ENCODE measurements around the gene TMEM258.

The TMEM258 gene

DNA sequence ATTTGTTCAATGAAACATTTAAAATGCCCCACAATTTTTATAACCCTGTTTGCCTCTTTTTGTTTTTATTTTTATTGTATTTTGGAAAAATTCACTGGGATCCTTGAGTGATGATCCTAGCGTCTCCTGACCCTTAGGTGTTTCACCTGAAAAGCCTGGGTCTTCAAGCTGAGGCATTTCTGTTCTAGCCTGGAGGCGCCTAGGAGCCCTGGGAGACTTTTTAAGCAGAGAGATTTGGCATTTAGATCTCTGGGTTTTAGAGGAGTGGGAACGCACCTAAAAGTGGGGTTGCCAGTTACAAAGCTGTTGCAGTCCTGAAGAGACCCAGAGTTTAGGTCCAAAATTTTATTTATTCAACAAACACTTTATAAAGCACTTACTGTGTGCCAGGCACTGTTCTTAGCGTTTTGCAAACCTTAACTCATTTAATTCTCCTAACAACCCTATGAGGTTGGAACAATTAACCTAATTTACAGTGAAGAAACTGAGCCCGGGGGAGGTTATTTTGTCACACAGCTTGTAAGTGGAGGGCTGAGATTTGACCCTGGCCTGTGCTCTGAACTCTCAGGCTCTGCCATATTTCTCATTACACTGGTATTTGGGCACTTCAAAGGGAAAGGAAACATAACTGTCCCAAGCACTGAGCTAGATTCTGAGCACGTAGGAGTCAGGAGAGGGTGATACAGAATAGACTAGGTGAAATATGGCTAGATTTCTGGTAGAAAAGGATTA lies 25.2 kb upstream of the TMEM258 start:
- no peak for DNase-seq

DNA sequence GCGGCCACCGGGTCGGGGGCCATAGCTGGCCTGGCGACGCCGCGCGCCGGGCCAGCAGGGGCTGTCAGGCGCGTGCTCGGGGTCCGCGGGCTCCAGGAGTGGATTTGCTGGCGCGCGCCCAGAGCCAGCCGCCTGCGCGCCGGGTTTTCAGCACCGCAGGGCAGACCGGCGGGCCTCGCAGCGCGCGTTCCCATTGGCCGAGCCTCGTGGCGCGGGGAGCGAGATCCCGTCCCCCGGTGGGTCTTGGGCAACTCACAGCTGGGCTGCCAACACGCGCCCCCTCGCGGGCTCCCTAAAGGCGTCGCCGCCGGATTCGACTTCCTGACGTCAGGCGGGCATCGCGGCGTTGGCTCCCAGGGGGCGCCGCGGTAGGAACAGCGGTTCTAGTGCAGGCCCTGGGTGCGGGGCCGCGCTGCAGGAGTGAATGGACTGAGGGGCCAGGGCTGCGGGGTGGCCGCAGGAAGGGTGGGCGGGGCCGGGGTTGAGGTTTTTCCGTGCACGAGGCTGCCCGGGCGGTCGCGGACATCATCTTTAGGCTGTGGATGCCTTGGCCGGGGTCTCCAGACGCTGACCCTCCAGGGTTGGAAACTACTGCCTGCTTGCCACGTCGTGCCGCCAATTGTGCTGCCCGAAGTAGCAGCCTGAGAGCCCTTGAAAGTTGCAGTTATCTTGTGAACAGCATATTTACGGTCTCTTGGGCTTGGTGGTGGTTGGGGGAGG lies 24.5 kb upstream of the TMEM258 start, which contains the start of gene FADS1:
TSS of gene FADS1 (minus strand) at position 268 of the 720 bp plus-strand sequence. CDS start at position 194, 74 bp downstream.
- peak; percentile 75 for DNase-seq

DNA sequence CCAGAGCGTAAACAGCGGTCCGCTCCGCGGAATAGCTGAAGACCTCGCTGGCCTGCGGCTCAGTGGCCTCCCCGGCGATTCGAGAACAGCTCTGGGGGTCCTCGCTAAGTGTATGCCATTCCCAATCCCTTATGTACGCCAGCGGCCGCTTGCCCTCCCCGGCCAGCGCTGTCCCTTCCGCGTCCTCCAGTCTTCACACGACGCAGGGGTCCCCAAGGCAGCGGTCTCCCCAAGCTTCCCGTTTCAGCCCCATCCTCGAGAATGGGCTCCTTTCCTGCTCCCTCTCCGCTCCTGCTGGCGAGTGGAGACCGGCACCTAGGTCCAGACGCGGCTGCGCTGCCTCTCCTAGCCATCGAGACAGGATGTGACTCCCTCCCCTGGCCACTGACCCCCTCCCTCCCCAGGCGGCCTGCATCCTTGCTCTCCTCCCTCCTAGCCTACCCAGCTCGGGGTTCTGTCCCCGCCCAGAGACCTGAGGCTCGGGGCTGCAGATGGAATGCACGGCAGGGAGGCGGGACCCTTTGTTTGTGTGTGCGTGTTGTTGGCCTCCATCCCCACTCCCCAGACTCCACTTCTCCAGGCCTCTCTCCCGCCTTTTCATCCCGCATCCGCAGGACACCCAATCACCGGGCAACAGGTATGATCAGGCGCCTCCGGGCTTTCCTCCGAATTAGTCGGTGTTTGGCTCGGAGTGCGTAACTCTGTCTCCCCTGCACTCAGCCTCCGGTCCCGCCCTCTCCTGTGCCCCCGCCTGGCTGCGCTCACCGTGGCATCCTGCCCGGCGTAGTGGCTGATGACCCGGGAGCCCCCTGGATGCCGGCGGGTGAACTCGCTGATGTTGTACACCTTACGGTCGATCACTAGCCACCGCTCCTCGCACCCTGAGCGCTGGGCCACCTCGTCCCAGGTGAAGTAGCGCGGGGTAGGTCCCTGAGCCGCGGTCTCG lies 23.7 kb upstream of the TMEM258 start:
- peak; percentile 50 for DNase-seq

DNA sequence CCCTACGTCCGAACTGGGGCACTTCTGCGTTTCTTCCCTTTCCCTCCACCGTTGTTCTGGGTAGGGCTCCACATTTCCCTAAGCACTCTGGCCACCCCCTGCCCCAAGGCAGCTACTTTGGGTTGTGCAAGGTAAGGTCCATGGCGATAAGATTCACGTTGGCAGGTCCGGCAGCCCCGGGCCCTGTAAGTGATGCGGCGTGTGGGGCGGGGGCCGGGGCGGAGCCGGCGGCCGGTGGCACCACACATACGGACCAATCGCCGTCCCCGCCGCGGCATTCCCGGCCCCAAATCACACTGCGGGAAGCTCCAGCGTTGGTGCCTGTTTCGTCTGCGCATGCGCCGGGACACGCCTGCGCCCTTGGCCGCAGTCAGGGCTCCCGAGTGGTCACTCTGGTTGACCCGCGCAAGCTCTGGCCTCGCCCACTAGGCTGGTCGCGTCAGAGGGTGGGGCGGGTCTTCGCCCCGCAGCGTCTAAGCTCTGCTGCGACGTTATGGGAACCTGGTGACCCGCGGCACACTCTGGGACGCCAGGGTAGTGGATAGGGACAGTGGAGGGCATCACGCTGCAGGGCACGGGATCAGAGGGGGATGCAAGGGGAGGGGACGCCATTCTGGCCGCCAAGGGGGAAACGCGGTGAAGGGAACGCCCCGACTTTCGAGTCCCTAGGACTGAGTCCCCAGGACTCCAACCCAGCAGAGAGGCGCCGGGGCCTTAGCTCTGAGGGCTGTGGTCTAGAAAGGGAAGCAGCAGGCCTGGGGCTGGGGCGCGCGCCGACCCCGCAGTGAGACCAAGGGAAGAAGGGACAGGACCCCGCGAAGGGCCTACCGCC lies 22.8 kb upstream of the TMEM258 start:
- peak; percentile 36 for DNase-seq

DNA sequence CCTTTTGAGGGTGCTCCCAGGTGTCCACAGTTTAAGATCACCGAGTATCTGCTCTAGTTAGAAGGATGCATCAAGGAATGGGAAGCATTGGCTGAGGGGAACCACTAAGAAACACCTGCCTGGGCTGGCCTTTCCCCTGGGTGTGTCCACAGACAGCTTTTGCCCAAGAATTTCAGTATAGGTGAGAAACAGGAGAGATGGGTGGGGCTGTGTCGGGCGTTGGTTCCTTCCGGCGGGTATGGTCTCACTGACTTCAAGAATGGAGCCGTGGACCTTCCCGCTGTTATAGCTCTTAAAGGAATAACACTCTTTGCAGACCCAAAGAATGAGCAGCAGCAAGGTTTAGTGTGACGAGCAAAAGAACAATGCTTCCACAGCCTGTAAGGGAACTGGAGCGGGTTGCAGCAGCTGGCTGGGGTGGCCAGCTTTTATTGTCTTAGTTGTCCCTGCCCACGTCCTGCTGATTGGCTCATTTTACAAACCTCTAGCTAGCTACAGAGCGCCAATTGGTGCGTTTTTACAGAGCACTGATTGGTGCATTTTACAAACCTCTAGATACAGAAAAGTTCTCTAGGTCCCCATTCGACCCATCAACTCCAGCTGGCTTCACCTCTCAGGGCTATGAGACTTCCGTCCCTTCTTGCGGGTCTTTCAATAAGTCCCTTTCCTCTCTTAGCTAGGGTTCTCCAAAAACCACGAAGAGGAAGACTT lies 22.0 kb upstream of the TMEM258 start:
- no peak for DNase-seq

DNA sequence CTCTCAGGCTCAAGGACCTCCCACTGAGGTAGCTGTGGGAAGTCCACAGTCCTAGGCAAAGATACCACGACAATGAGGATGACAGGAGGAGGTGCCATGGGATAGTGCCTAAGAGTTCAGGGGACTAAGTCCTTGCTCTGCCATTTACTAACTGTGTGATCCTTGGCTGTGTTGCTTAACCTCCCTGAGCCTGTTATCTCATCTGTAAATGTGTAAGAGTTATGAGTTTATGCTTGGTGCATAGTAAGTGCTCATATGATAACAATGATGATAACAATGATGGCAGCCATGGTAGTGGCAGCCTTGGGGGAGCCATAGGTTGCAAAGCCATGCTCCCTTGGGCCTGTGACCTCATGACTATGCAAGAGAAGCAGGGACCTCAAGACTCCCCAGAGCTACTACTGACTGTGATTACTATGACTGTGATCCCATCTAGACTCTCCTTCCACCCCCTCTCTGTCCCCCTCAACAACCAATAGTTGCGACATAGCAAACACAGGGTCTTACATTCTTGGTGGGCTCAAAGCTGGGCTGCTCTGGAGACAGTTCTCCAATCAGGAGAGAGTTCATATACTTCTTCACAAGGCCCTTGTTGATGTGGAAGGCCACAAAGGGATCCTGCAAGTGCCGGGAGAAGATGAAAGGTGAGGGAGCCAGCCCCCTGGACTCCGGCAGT lies 20.5 kb upstream of the TMEM258 start:
- DNase-seq, result no peak

DNA sequence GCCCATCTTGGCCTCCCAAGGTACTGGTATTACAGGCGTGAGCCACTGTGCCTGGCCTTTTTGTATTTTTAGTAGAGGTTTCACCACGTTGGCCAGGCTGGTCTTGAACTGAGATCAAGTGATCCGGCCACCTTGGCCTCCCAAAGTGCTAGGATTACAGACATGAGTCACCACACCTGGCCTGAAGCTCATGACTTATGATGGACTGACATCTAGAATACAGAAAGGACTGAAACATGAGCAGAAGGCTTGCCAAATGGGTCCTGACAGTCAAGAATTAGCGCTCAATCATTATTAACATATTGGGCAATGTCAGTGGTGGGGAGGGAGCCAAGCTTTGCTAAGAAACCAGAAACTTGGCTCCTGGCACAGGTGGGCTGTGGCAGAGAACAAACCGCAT lies 19.4 kb upstream of the TMEM258 start:
- DNase-seq, result no peak

DNA sequence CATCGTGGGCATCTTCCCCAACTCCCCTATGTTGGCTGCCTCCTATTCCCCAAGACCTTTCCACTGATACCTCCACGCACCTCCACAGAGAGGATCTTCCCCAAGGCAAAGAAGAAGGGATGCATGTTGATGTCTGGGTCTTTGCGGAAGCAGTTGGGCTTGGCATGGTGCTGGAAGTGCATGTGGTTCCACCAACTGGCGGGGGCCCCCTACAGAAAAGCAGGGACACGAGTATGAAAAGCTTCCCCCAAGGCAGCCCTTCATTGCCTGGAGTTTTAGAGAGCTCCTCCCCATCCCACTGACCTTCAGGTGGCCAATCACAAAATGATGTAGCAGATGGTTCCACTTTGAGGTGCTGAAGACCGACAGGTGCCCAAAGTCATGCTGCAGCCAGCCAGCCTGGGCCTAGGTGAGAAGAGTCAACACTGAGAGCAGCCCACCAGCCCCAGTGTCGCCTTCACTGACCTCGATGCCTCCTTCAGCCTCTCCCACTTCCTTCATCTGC lies 18.3 kb upstream of the TMEM258 start:
- no peak for DNase-seq

DNA sequence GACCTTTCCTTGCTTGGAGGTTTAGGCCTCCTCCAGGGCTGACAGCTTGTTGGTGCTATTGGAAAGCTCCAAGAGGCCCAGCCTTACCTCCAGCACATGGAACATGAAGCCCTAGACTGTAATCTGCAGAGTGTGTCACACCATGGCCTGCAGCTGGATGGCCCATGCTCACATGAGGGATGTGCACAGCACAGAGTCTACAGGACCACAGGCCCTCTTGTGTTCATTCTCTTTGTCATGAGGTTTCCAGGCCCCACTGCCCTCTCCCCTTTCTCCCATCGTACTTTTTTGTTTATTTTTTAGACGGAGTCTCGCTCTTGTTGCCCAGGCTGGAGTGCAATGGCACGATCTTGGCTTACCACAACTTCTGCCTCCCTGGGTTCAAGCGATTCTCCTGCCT lies 14.4 kb upstream of the TMEM258 start:
- no peak for DNase-seq

DNA sequence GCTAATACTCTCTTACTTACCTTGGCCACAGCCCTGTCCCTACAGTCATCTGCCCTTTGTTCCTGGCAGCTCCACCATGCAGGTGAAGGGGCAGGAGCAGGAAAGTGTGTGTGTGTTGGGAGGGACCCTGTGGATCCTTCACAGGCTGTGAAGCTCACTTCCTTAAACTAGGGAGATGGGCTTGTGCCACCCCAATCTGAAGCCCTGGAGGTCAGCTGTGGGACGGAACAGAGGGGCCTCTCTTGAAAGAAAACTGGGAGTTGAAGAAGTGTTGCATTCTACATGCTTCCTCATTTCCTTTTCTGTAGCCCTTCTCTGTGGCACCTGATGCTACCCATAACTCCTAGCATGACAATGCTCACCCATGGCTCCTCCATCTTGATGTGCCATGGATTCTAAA lies 12.7 kb upstream of the TMEM258 start:
- no peak for DNase-seq

DNA sequence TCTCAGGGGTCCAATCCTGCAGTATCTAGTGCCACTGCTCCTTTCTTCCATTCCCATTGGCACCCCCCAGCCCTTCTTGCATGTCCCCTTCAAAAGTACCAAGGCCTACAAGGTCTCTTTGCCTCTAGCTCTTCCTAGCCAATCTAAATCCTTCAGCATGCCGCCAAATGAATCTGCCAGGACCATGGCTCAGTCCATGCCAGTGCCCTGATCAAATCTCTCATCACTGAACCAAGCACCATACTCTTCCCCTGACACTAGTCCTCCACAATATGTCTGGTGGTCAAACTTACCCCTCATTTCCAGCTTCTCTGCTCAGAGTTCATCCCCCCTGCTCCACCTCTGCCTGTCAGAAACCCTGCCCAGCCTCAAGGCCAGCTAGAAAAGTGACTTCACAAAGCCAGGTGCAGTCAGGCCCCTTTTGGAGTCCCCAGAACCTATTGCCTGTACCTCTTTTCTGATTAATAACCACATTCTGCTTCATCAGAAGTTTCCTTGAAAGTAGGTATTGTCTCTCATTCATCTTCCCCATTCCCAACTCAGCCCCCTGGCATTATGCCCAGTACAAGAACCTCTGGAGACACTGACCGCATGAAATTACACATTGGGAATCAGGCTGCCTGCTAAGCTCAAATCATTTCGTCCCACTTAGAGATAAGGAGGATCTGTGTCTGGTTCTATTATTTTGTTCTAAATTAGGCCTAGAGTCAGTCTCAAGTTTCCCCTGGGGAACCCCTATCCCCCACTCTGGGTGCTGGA lies 11.7 kb upstream of the TMEM258 start:
- DNase-seq, result no peak

DNA sequence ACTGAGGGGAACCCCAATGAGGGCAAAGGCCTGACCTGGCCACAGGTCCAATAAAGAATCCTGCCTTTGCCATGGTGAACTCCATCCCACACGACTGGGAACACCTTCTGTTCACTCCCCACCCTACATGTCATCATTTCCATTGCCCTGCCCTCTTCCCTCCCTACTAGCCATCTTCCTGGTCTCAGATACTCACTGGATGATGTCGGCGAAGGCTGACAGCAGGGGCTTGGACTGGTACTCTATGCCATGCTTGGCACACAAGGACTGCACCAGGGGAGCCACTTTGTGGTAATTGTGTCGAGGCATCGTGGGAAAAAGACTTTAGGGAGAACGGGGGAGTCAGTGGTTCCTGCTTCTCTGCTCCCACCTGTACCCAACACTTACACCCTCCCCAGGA lies 10.2 kb upstream of the TMEM258 start:
- no peak for DNase-seq

DNA sequence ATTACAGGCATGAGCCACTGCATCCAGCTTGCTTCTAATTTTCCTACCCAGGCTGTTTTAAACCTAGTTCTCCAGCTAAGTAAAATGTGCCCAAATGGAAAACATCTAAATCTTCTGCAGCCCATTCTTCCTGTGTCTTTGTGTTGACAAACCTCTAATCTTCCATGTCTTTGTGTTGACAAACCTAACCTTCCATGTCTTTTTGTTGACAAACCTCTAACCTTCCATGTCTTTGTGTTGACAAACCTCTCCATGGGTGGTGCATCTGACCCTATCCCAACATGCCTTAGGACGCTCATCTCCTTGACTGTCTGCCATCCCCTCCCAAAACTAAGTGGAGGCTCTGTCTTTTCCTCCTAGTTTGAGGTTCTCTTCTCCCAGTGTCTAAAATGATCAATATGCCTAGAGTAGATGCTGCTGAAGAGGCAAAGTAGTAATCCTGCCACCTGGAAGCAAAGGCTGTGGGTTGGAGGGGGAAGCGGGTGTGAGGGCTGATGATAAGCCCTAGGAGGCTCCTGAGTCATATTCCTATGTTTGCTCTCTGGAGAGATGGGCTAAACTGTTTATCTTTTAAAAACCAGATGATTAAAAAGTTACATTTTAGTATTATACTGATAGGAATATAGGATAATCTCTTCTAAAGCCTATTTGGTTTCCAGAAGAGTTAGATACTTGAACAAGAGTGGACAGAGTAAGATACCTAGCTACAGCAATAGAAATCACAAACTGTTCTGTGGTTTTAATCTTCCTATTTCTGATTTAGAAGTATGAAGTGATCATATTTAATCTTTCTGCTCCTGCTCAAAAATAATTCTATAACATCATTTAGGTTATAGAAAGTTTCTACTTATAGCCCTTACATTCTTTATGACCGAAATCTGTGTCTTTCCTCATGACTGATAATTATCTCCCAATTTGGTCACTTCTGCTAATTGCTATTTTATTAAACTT lies 8.2 kb upstream of the TMEM258 start:
- DNase-seq, result no peak

DNA sequence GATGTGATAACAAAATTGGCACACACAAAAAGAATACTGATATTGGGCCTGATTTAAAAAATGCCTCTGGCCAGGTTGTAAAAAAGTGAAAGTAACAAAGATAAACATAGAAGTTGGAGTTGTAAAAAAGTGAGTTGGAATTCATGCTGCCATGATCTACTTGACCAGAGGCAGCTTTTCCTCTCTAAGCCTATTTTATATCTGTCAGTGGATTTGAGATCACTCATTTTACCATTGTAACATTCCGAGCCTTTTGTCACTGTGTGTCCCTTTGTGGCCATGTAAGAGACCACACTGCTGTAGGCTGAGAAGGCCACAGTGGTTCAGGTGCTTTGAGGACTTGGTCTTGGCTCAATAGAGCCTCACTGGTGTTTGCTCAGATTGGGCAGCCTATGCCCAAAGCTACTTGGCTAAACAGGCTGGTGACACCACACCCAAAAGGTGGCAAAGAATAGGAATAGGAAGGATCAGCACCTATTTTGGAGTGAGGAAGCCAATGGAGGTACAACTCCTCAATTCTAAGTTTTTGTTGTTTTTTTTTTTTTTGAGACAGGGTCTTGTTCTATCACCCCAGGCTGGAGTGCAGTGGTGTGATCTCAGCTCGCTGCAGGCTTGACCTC lies 7.4 kb upstream of the TMEM258 start:
- DNase-seq, result no peak

DNA sequence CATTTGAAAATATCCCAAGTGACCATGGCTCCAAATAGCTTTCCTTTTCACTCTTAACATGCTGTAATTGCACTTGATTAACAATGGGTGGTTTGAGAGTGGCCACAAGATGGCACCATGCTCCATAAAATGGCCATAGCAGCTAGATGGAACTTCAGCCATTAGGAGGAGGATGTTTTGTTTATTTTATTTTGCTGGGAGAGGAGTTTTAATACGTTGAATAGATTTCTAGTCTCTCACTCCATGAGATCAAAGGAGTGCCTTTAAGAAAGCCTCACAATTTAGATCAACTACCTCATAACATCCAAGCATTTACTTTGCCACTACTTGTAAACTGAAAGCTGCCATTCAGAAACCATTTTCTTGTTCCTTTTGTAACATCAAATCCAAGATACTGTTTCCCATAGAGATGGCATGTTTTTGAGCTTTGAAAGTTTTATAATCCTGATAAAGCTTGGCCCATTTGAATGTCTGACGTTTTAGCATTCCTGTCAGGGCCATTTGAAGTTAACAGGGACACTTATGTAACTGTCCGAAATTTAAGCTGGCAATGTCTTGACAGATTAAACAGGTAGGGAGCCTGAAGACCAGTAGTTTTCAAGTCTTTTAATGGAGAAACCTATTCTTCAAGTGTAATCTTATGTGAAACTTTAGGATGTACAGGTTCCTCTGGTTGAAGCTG lies 5.0 kb upstream of the TMEM258 start:
- DNase-seq, result peak; percentile 74

DNA sequence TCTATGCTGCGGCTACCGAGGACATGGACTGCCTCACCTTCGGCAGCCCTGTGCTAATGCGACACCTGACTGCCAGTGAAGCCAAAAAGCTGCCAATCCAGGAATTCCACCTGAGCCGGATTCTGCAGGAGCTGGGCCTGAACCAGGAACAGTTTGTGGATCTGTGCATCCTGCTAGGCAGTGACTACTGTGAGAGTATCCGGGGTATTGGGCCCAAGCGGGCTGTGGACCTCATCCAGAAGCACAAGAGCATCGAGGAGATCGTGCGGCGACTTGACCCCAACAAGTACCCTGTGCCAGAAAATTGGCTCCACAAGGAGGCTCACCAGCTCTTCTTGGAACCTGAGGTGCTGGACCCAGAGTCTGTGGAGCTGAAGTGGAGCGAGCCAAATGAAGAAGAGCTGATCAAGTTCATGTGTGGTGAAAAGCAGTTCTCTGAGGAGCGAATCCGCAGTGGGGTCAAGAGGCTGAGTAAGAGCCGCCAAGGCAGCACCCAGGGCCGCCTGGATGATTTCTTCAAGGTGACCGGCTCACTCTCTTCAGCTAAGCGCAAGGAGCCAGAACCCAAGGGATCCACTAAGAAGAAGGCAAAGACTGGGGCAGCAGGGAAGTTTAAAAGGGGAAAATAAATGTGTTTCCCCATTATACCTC lies 3.6 kb upstream of the TMEM258 start:
- no peak for DNase-seq

DNA sequence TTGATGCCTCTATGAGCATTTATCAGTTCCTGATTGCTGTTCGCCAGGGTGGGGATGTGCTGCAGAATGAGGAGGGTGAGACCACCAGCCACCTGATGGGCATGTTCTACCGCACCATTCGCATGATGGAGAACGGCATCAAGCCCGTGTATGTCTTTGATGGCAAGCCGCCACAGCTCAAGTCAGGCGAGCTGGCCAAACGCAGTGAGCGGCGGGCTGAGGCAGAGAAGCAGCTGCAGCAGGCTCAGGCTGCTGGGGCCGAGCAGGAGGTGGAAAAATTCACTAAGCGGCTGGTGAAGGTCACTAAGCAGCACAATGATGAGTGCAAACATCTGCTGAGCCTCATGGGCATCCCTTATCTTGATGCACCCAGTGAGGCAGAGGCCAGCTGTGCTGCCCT lies 3.1 kb upstream of the TMEM258 start:
- DNase-seq, result no peak
